GM12878 (cell line): ENCODE results near the gene OR6B2. TPM values are rescaled to one million over a fixed set of nuclear protein-coding genes. Genes with fewer than 3 reads are reported as not detected.

ENCODE experiments used
- ATAC-seq: fragments of 200-7000 bp; cut with Tn5 transposase; 3 replicates; pipeline ENCODE4 v1.9.1; 2020; ENCODE audit warnings: mild to moderate bottlenecking, moderate library complexity
- BruUV-seq: library from RNA; stranded (reverse); fragments of 400-500 nt; replicated peaks from 2 replicates; lab custom pipeline; 2021; lab: Mats Ljungman, UMichigan
- CTCF ChIA-PET: fragments of 300-600 bp; sonication (Branson Sonifier 250); formaldehyde crosslinking; extraction: SDS; loops from one replicate; lab custom pipeline; 2021; ENCODE audit warnings: inconsistent platforms; lab: Yijun Ruan, JAX
- POLR2A ChIA-PET: fragments of 350-600 bp; formaldehyde crosslinking; extraction: SDS; loops from one replicate; lab custom pipeline; 2021; ENCODE audit warnings: inconsistent platforms; lab: Charles Lee
- RAD21 ChIA-PET: fragments of 300-600 bp; sonication (Branson Sonifier 250); formaldehyde crosslinking; loops from one replicate; lab custom pipeline; 2023; ENCODE audit warnings: antibody characterized with exemption; ENCODE audit not compliant: unreplicated experiment; lab: Charles Lee
- SMC1A ChIA-PET: fragments of 300-600 bp; sonication (Branson Sonifier 250); formaldehyde crosslinking; loops from one replicate; lab custom pipeline; 2023; ENCODE audit not compliant: unreplicated experiment, uncharacterized antibody; lab: Charles Lee
- DNase-seq: peaks from one replicate; pipeline ENCODE4 v3.0.0-alpha.2; 2011; ENCODE audit warnings: low read depth, low spot score
- FAIRE-seq: peaks from 3 replicates; lab custom pipeline; 2011; peaks lifted over from hg19 to GRCh38; lab: Jason Lieb, UNC
- H2AFZ ChIP-seq: 2 replicates; pipeline ENCODE4 v1.6.0; 2011; ENCODE audit warnings: low read depth, low read length, control low read depth; ENCODE audit not compliant: control insufficient read depth
- H3K27ac ChIP-seq: 2 replicates; pipeline ENCODE4 v1.5.1; 2011; ENCODE audit warnings: control low read depth; ENCODE audit not compliant: control insufficient read depth, insufficient read depth
- H3K27me3 ChIP-seq, 2 experiments: replicated peaks in 1 of 2; 2 replicates each; pipeline versions ENCODE4 v1.6.0 to v1.6.1; 2011; ENCODE audit warnings: low read length in 1 of 2; ENCODE audit not compliant: control insufficient read depth in 2 of 2, insufficient read depth in 2 of 2
- H3K36me3 ChIP-seq, 2 experiments: 2 replicates each; pipeline ENCODE4 v1.5.1; 2011; ENCODE audit warnings: low read length in 1 of 2; ENCODE audit not compliant: control insufficient read depth in 2 of 2, insufficient read depth in 2 of 2
- H3K4me1 ChIP-seq: 2 replicates; pipeline ENCODE4 v1.6.1; 2011; ENCODE audit warnings: mild to moderate bottlenecking, low read length, moderate library complexity, mixed read lengths; ENCODE audit not compliant: control insufficient read depth, insufficient read depth
- H3K4me2 ChIP-seq: 2 replicates; pipeline ENCODE4 v1.6.0; 2011; ENCODE audit warnings: control low read depth; ENCODE audit not compliant: control insufficient read depth, insufficient read depth
- H3K4me3 ChIP-seq: fragments of 200-600 bp; sonication (generic); 2 replicates; pipeline ENCODE4 v1.5.1; 2016
- H3K79me2 ChIP-seq: 2 replicates; pipeline ENCODE4 v1.6.0; 2011; ENCODE audit warnings: low read length; ENCODE audit not compliant: control insufficient read depth, insufficient read depth
- H3K9ac ChIP-seq: 2 replicates; pipeline ENCODE4 v1.8.0; 2011; ENCODE audit warnings: low read length, control low read depth, mixed read lengths; ENCODE audit not compliant: control insufficient read depth, insufficient read depth
- H3K9me3 ChIP-seq: replicated peaks from 3 replicates; pipeline ENCODE4 v1.5.1; 2011; ENCODE audit warnings: mild to moderate bottlenecking, low read length; ENCODE audit not compliant: control insufficient read depth, insufficient read depth
- H4K20me1 ChIP-seq: 2 replicates; pipeline ENCODE4 v1.6.0; 2011; ENCODE audit not compliant: control insufficient read depth, insufficient read depth
- ASH2L ChIP-seq: fragments of 300-600, 200-600 bp; sonication (generic); IDR thresholded peaks from 2 replicates; pipeline ENCODE4 v1.6.1; 2017; ENCODE audit warnings: low read depth, mild to moderate bottlenecking, borderline replicate concordance
- CHD2 ChIP-seq: IDR thresholded peaks from 2 replicates; pipeline ENCODE4 v1.6.1; 2011; ENCODE audit warnings: low read depth, low read length, improper control_type of control experiment, borderline replicate concordance
- ESRRA ChIP-seq: IDR thresholded peaks from 2 replicates; pipeline ENCODE4 v1.6.1; 2012; ENCODE audit warnings: mild to moderate bottlenecking, low read length, improper control_type of control experiment
- EZH2 ChIP-seq: IDR thresholded peaks from 2 replicates; pipeline ENCODE4 v1.6.1; 2012; ENCODE audit warnings: low read depth, mild to moderate bottlenecking, control low read depth, inconsistent platforms, low read length, borderline replicate concordance; ENCODE audit not compliant: control insufficient read depth
- IKZF1 ChIP-seq: fragments of 450-650 bp; conservative IDR thresholded peaks from 2 replicates; pipeline ENCODE4 v1.6.1; 2017; ENCODE audit warnings: antibody characterized with exemption, mild to moderate bottlenecking
- POLR2AphosphoS2 ChIP-seq: IDR thresholded peaks from 2 replicates; pipeline ENCODE4 v1.6.1; 2011; ENCODE audit warnings: low read depth, mild to moderate bottlenecking, low read length, improper control_type of control experiment, moderate library complexity
- RUNX3 ChIP-seq: IDR thresholded peaks from 2 replicates; pipeline ENCODE4 v1.6.1; 2012; ENCODE audit warnings: low read length, inconsistent platforms
- TARDBP ChIP-seq: IDR thresholded peaks from 2 replicates; pipeline ENCODE4 v1.6.1; 2016; ENCODE audit warnings: borderline replicate concordance
- TBL1XR1 ChIP-seq: IDR thresholded peaks from 2 replicates; pipeline ENCODE4 v1.6.1; 2012; ENCODE audit warnings: low read depth, low read length, improper control_type of control experiment
- WGBS: methylation state at CpG from one replicate; pipeline ENCODE4 v1.1.6; 2016; ENCODE audit warnings: low lambda C conversion rate; ENCODE audit not compliant: insufficient replicate concordance, insufficient coverage; ENCODE audit errors: missing lambda C conversion rate; 5-methylcytosine and 5-hydroxymethylcytosine counted together
- in situ Hi-C: fragments of 300-500 bp; cut with MboI; formaldehyde crosslinking; loops from 9 replicates; pipeline ENCODE4 v1.14.3; 2018; ENCODE audit warnings: mixed read lengths
- intact Hi-C: fragments of 100-400 bp; cut with micrococcal nuclease; formaldehyde crosslinking; loops from one replicate; pipeline ENCODE4 v1.14.2; 2022; ENCODE audit not compliant: unreplicated experiment
- polyA plus RNA-seq, 11 experiments: library from polyadenylated mRNA; depleted of rRNA in 4 of 11; unstranded in 6 of 11; stranded (reverse) in 5 of 11; fragments of >200 nt; fragmentation: Nextera tagmentation in 4 of 11; fragmentation: Illumina TruSeq in 1 of 11; extraction: Ambion mirVana in 4 of 11; extraction: Trizol in 1 of 11; gene quantifications; 1 replicate in 1 of 11; 2 replicates in 10 of 11; pipeline versions ENCODE4 v1.2.1 to v1.2.3, GENCODE V29; 2011 to 2016; ENCODE audit warnings: inconsistent platforms in 2 of 11, missing spikeins in 2 of 11, low read depth in 1 of 11
- total RNA-seq, 4 experiments: library from RNA; depleted of rRNA in 3 of 4; stranded (reverse); fragments of >200 nt in 3 of 4; fragmentation: Illumina TruSeq in 1 of 4; extraction: Trizol in 1 of 4; gene quantifications; 2 replicates each; pipeline versions ENCODE4 v1.2.1 to v1.2.3, GENCODE V29; 2013 to 2021
- TF ChIP-seq, protein P1 (sequence below): fragments of 450-650 bp; IDR thresholded peaks from 2 replicates; pipeline ENCODE4 v1.6.1; 2018; ENCODE audit warnings: borderline replicate concordance, mild to moderate bottlenecking; ENCODE audit not compliant: partially characterized antibody
- TF ChIP-seq, protein P2 (sequence below): fragments of 450-650 bp; formaldehyde crosslinking; IDR thresholded peaks from 2 replicates; pipeline ENCODE4 v1.4.0; 2022; ENCODE audit warnings: mild to moderate bottlenecking, moderate library complexity
- TF ChIP-seq, protein P3 (sequence below): IDR thresholded peaks from 2 replicates; pipeline ENCODE4 v1.6.1; 2012; ENCODE audit warnings: low read depth, low read length, improper control_type of control experiment
- TF ChIP-seq, protein P4 (sequence below): fragments of 450-650 bp; IDR thresholded peaks from 2 replicates; pipeline ENCODE4 v1.6.1; 2017; ENCODE audit warnings: low read depth, mild to moderate bottlenecking, moderate library complexity

OR6B2 gene
- total and polyA plus RNA-seq, 10 of the 15 experiments (the other 5 are each of a cell fraction or from before 2014, with no cell fraction given) = not detected

DNA sequence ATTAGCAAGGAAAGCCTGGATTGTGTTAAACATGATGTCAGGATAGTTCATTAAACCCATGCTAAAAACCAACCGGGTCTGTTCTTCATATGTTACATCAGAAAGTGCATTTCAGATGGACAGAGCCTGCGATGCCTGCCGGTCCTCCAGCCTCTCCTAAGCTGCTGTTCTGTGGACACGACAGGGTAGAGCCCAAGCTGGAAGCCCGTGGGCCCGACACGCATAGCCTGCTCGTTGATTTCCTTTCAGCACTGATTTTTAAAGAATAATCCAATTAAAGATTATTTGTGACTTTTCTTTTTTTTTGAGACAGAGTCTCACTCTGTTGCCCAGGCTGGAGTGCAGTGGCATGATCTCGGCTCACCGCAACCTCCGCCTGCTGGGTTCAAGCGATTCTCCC lies 22.3 kb upstream of the OR6B2 start (continued):
- TF ChIP-seq, protein P1, sequence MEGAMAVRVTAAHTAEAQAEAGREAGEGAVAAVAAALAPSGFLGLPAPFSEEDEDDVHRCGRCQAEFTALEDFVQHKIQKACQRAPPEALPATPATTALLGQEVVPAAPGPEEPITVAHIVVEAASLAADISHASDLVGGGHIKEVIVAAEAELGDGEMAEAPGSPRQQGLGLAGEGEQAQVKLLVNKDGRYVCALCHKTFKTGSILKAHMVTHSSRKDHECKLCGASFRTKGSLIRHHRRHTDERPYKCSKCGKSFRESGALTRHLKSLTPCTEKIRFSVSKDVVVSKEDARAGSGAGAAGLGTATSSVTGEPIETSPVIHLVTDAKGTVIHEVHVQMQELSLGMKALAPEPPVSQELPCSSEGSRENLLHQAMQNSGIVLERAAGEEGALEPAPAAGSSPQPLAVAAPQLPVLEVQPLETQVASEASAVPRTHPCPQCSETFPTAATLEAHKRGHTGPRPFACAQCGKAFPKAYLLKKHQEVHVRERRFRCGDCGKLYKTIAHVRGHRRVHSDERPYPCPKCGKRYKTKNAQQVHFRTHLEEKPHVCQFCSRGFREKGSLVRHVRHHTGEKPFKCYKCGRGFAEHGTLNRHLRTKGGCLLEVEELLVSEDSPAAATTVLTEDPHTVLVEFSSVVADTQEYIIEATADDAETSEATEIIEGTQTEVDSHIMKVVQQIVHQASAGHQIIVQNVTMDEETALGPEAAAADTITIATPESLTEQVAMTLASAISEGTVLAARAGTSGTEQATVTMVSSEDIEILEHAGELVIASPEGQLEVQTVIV = no peak

DNA sequence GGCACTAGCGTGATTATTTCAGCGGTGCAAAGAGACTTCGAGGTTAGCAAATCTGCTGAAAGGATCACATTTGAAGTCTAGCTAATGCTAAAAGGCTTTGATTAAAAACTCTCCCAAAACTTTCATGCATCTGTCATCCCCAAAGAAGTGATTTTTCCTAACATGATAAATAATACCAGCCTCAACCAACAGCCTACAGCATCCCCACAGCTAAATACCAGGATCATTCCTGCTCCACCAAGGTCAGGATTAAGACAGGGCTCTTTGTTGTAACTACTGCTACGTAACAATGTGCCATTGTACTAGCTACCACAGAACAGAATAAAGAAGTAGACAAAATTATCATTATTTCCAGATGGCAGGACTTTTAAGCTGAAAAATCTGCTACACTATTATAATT lies 21.5 kb upstream of the OR6B2 start:
- Histone ChIP-seq H4K20me1 (no peaks in the 10 kb centered on the region), H3K79me2 (no peaks in the 10 kb centered on the region), H3K9me3 (no peaks in the 10 kb centered on the region), H3K36me3 (no peaks in the 10 kb centered on the region), H3K9ac (no peak overlapping the region), H3K4me1 (no peaks in the 10 kb centered on the region), H3K4me3 (no peak overlapping the region), H3K27ac (no peak overlapping the region), H3K27me3 (peaks cover 0 to 2% of the 10 kb centered on the region in 2 experiments; a peak in 2 of 4 replicates), H3K4me2 (no peak overlapping the region), H2AFZ (no peak overlapping the region)
- in situ Hi-C loops (no loop called here), intact Hi-C loops (no loop called here)
- DNase-seq (no peak), FAIRE-seq (no peak), ATAC-seq (no peak)
- CTCF ChIA-PET = interaction anchor here (0.7 to 2.9 kb wide), 3 partner anchors 9 to 92 kb away, joined by 3 to 16 read pairs (median 3); no protein-coding TSS in a partner anchor
- SMC1A ChIA-PET = interaction anchor here (0.7 to 0.8 kb wide), 3 partner anchors 8 to 12 kb away, joined by 3 read pairs; no protein-coding TSS in a partner anchor
- BruUV-seq = no TSS peak
- 64% methylated on average over 4 of the region's 4 CpGs for WGBS
- POLR2A ChIA-PET = no interaction called here
- RAD21 ChIA-PET = no interaction called here
- no peak for TF ChIP-seq TBL1XR1
- TF ChIP-seq EZH2 = no peak
- no peak for TF ChIP-seq CHD2
- TF ChIP-seq, protein P2, sequence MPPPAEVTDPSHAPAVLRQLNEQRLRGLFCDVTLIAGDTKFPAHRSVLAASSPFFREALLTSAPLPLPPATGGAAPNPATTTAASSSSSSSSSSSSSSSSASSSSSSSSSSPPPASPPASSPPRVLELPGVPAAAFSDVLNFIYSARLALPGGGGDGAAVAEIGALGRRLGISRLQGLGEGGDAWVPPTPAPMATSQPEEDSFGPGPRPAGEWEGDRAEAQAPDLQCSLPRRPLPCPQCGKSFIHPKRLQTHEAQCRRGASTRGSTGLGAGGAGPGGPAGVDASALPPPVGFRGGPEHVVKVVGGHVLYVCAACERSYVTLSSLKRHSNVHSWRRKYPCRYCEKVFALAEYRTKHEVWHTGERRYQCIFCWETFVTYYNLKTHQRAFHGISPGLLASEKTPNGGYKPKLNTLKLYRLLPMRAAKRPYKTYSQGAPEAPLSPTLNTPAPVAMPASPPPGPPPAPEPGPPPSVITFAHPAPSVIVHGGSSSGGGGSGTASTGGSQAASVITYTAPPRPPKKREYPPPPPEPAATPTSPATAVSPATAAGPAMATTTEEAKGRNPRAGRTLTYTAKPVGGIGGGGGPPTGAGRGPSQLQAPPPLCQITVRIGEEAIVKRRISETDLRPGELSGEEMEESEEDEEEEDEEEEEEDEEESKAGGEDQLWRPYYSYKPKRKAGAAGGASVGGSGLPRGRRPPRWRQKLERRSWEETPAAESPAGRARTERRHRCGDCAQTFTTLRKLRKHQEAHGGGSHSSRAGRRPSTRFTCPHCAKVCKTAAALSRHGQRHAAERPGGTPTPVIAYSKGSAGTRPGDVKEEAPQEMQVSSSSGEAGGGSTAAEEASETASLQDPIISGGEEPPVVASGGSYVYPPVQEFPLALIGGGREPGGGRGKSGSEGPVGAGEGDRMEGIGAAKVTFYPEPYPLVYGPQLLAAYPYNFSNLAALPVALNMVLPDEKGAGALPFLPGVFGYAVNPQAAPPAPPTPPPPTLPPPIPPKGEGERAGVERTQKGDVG (CRISPR knock-in tag) = no peak
- TF ChIP-seq, protein P3, sequence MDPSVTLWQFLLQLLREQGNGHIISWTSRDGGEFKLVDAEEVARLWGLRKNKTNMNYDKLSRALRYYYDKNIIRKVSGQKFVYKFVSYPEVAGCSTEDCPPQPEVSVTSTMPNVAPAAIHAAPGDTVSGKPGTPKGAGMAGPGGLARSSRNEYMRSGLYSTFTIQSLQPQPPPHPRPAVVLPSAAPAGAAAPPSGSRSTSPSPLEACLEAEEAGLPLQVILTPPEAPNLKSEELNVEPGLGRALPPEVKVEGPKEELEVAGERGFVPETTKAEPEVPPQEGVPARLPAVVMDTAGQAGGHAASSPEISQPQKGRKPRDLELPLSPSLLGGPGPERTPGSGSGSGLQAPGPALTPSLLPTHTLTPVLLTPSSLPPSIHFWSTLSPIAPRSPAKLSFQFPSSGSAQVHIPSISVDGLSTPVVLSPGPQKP = no peak
- TF ChIP-seq ASH2L = no peak
- TF ChIP-seq RUNX3 = no peak
- no peak for TF ChIP-seq ESRRA
- TF ChIP-seq TARDBP = no peak
- TF ChIP-seq IKZF1 = no peak
- TF ChIP-seq, protein P4, sequence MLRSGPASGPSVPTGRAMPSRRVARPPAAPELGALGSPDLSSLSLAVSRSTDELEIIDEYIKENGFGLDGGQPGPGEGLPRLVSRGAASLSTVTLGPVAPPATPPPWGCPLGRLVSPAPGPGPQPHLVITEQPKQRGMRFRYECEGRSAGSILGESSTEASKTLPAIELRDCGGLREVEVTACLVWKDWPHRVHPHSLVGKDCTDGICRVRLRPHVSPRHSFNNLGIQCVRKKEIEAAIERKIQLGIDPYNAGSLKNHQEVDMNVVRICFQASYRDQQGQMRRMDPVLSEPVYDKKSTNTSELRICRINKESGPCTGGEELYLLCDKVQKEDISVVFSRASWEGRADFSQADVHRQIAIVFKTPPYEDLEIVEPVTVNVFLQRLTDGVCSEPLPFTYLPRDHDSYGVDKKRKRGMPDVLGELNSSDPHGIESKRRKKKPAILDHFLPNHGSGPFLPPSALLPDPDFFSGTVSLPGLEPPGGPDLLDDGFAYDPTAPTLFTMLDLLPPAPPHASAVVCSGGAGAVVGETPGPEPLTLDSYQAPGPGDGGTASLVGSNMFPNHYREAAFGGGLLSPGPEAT = no peak
- no peak for TF ChIP-seq POLR2AphosphoS2
